Stimulated activated CD8-positive, alpha-beta memory T cell treated with anti-CD3 and anti-CD28 coated beads, Interleukin-4, amount 100 ng/mL, for 4 hours (primary cell): ENCODE data around the gene GPC5.

Source experiments
- DNase-seq, 2 donors: peaks; one replicate each; pipeline ENCODE4 v3.0.0-alpha.2; 2020; ENCODE audit warnings: low read depth in 2 of 2, low spot score in 1 of 2

Gene GPC5

GRCh38 chr13:92135509-92135908, 737.1 kb downstream of the GPC5 start:
- DNase-seq: no peak

- DNase-seq: no peak
Observed at GRCh38 chr13:92136449-92137155, 738.2 kb downstream of the GPC5 start.

DNA sequence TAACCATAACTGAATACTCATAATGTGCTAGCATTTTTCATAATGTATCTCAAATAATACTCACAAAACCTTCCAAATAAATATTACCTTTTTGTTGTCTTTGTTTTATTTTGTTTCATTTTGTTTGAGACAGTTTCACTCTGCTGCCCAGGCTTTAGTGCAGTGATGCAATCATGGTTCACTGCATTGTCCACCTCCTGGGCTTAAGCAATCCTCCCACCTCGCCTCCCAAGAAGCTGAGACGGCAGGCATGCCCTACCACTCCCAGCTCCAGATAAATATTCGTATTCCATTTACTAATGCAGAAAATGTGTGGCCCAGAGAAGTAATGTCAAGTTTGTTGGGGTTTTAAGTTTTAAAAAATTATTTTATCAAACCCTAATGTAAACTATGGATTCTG, 739.1 kb downstream of the GPC5 start:
- no peak for DNase-seq

DNA sequence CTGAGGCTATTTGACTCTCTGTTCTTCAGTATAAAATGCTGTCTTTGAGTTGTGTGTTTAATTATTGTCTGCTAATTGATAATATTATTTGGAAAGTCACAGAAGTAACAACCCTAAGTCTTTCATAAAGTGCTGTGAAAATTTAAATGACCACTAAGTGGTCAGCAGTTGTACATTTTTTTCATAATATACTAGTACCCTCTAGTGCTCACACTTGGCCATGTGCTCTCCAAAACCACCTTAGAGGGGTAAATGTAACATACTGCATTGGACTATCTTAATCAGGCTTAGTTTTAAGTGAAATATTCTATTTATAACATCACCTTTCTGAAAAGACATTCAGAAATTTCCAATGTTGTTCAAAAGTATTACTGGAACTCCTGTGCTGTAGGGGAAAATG, 745.3 kb downstream of the GPC5 start:
- DNase-seq: no peak

DNA sequence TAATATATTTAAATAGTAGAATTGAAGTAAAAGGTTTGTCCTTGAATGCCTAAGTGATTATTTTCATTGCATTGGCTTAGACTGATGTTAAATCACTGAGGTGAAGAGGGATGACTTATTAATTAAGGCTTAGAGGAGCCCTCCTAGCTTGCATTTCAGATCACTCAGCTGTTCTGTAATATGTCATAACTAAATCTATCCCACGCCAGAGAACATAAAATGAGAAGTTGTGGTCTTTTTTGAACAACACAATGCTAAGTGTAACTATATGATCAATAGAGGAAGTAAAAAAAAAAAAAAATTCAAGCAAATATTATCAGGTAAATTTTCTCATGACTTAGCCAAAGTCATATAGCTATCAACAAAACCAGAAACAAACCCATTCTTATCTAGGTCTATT, 752.2 kb downstream of the GPC5 start:
- DNase-seq: no peak

DNA sequence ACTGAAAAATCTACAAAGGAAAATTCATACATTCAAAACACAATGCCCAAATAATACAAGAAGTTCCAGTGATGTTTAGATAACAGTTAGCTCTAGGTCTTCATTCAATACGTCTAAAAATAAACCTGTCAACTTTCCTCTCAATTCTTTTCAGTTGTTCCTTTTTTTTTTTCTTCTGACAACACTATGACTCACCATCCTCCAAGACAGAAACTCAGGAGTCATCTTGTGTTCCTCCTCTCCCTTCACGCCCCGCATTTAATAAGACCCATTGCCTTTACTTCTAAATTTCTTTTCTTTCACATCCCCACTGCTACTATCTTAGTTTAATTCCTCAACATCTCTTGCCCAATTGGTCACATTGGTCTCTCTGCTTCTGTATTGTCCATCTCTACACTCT, 759.9 kb downstream of the GPC5 start:
- DNase-seq: no peak

DNA sequence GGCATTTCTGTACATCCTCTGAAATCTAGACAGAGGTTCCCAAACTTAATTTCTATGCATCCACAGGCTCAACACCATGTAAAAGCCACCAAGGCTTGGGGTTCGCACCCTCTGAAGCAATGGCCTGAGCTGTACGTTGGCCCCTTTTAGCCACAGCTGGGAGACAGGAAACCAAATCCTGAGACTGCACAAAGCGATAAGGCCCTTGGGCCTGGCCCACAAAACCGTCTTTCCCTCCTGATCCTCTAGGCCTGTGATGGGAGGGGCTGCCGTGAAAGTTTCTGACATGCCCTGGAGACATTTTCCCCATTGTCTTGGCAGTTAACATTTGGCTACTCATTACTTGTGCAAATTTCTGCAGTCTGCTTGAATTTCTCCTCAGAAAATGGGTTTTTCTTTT, 766.4 kb downstream of the GPC5 start:
- no peak for DNase-seq

- no peak for DNase-seq
Observed at GRCh38 chr13:92172191-92172590, 773.8 kb downstream of the GPC5 start.

- no peak for DNase-seq
Observed at GRCh38 chr13:92173254-92173653, 774.8 kb downstream of the GPC5 start.

DNA sequence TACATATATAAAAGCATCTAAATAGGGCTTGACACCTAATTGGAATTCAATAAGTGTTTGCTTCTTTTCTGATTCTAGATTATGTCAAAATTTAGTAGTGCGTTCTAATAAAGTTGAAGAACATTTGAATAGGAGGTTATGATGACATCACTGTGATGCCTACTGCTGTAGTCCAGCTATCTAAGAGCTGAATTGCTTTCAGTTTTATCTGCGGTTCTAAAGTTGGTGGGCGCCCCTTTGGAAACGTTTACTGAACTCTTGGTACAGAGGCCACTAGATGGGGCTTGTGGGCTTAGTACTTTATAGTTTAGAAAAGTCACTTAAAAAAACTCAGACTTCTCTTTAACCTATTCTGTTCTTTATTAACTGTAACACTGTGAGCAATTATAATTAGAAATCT, 776.9 kb downstream of the GPC5 start:
- no peak for DNase-seq

DNA sequence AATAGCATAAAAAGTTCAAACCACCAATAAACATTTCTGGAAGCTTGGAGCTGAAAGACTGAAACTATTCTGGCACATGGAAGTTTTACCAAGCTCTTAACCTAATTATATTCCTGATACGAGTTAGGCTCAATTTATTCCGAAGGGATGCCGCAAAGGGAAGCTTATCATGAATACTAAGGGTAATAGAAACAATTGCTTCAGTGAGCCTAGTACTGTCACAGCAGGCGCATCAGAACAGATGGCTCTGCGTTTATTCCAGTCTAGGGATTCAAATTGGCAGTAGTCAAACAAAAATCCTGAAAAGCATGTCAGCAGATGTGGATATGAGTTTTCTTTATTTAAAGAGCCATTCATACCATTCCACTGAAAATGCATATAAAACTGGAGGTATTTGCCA, 779.5 kb downstream of the GPC5 start:
- DNase-seq: no peak

- DNase-seq: no peak
Observed at GRCh38 chr13:92179223-92179622, 780.8 kb downstream of the GPC5 start.

- no peak for DNase-seq
Observed at GRCh38 chr13:92187378-92187989, 789.1 kb downstream of the GPC5 start.

DNA sequence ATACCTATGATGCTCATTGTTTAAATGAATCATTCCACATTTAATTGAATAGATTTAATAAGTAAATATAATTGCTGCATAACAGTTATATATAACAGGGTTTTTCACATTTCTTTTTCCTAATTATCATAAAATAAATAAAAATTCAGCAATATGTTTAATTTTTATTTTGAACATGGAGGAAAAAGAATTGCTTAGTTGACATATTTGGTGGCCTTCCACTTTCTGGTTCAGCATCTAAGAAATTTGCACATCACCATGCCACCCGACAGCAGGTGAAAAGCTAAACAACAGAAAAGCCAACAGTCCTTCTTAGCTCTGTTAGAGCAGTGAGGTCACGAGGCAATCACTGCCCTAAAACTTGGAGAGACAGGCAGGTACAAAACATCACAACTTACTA, 790.2 kb downstream of the GPC5 start:
- DNase-seq: no peak

GRCh38 chr13:92196591-92197256, 798.3 kb downstream of the GPC5 start:
- DNase-seq: no peak

GRCh38 chr13:92197669-92198068, 799.2 kb downstream of the GPC5 start:
- DNase-seq: no peak

DNA sequence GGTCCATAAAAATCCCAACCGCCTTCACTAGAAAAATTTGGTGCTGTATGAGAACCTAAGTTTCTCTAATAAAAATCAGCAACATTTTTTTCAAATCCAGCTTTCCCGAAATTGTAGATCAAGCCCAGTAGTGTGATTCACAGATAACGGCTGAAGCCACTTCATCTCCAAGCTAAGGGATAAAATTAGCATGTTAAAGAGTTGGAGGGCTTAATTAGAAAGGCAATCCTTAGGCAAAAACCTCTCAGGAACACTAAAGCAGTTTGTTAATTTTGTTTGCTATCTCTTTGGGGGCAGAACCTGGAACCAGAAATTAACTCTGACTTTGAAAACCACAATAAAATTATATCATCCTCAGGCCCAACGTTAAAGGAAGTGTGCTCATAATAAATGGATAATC, 820.2 kb downstream of the GPC5 start:
- DNase-seq: no peak

DNA sequence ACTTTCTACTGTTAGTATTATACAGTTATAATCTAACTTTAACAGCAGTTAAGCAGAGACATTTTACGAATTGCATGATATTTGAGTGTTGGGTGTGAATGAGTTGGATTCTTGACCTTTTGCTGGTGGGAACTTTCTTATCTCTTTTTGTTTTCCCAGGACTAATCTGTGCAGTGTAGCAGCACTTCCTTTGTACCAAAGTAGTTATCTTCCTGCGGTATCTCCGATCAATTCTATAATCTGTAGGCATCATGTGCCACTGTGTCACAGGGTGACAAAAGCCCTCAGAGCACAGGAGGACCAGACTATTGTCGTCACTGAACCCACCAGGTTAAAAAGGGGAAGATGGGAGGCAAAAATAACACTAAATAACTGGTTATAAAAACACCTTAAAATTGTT, 823.5 kb downstream of the GPC5 start:
- no peak for DNase-seq

DNA sequence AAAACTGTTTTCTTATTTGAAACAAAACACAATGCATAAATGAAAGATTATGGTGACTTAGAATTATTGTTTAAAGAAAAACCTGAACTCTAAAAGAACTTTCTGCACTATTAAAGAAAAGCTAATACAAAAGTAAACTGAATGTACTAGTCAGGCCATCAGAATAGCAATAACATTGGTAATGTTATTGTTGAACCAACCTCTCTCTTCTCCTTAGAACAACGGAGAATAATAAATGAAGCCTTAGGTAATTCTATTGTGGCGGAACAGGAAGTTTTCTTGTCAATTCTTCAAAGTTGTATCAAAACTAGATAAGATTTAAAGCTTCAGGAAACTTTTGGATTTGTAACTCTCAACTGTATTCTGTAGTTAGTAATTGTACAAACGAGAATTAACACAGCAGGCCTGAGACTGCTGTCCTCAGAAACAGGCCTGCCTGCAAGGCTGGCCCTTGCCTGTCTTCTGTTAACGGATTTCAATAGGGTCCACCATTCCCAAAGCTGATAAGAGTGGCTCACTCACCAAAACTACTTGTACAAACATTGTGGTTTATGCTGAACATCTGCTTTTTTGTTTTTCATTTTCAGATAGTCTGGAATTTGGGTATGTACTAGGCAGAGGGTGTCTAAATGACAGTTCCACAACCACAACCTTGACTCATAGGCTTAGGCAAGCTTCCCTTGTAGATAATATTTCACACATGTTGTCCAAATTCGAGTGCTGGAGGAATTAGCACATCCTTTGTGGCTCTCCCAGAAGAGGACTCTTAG, 825.8 kb downstream of the GPC5 start:
- DNase-seq: no peak

DNA sequence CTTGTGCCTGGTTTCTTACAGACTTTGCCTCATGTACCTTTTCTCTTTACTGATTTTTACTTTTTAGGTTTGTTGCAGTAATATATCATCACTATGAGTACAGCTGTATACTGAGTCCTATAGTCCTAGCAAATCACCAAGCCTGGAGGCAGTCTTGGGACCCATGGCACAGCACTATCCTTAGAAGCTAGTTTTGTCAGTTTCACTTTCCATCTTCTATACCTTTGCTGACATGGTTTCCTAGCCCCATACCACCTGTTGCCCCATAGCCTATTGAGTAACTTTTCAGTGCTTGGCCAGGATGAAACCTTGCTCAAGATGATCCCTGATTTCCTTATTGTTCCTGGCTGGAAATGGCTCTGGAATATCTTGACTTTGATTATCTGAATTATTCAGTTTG, 826.4 kb downstream of the GPC5 start:
- no peak for DNase-seq

GRCh38 chr13:92225861-92226260, 827.4 kb downstream of the GPC5 start:
- DNase-seq: no peak

- DNase-seq: no peak
Observed at GRCh38 chr13:92232871-92233270, 834.5 kb downstream of the GPC5 start.
